ENCODE data around the gene ALG11.

Gene ALG11

GRCh38 chr13:51997186-51997585, 15.0 kb upstream of the ALG11 start:
- in situ Hi-C loops (cut with MboI; ENCODE audit: low sequenced_read_pairs), result no loop called here

- in situ Hi-C loops (cut with MboI; ENCODE audit: low sequenced_read_pairs), result no loop called here
Observed at GRCh38 chr13:51997641-51998330, 14.4 kb upstream of the ALG11 start.

GRCh38 chr13:51998723-51999509, 13.3 kb upstream of the ALG11 start:
- in situ Hi-C loops (cut with MboI; ENCODE audit: low sequenced_read_pairs), result no loop called here

- in situ Hi-C loops (cut with MboI; ENCODE audit: low sequenced_read_pairs), result no loop called here
Observed at GRCh38 chr13:51999510-51999911, 12.7 kb upstream of the ALG11 start.

GRCh38 chr13:51999921-52000320, 12.3 kb upstream of the ALG11 start:
- in situ Hi-C loops (cut with MboI; ENCODE audit: low sequenced_read_pairs), result loop anchor here (25.0 kb wide), 1 partner anchor 212 kb away; no protein-coding TSS in a partner anchor

- in situ Hi-C loops (cut with MboI; ENCODE audit: low sequenced_read_pairs), result loop anchor here (25.0 kb wide), 1 partner anchor 211 kb away; no protein-coding TSS in a partner anchor
Observed at GRCh38 chr13:52001120-52001731, 11.0 kb upstream of the ALG11 start.

- in situ Hi-C loops (cut with MboI; ENCODE audit: low sequenced_read_pairs), result loop anchor here (25.0 kb wide), 1 partner anchor 210 kb away; no protein-coding TSS in a partner anchor
Observed at GRCh38 chr13:52002361-52002760, 9.8 kb upstream of the ALG11 start.

GRCh38 chr13:52003541-52003940, 8.7 kb upstream of the ALG11 start:
- in situ Hi-C loops (cut with MboI; ENCODE audit: low sequenced_read_pairs), result loop anchor here (25.0 kb wide), 1 partner anchor 209 kb away; no protein-coding TSS in a partner anchor

- in situ Hi-C loops (cut with MboI; ENCODE audit: low sequenced_read_pairs), result loop anchor here (25.0 kb wide), 1 partner anchor 208 kb away; no protein-coding TSS in a partner anchor
Observed at GRCh38 chr13:52004511-52005170, 7.6 kb upstream of the ALG11 start.

- in situ Hi-C loops (cut with MboI; ENCODE audit: low sequenced_read_pairs), result loop anchor here (25.0 kb wide), 1 partner anchor 206 kb away; no protein-coding TSS in a partner anchor
Observed at GRCh38 chr13:52005841-52006522, 6.2 kb upstream of the ALG11 start.

GRCh38 chr13:52006523-52007245, 5.5 kb upstream of the ALG11 start:
- in situ Hi-C loops (cut with MboI; ENCODE audit: low sequenced_read_pairs), result loop anchor here (25.0 kb wide), 1 partner anchor 206 kb away; no protein-coding TSS in a partner anchor

- in situ Hi-C loops (cut with MboI; ENCODE audit: low sequenced_read_pairs), result loop anchor here (25.0 kb wide), 1 partner anchor 202 kb away; no protein-coding TSS in a partner anchor
Observed at GRCh38 chr13:52009946-52010345, 2.3 kb upstream of the ALG11 start.

- in situ Hi-C loops (cut with MboI; ENCODE audit: low sequenced_read_pairs), result loop anchor here (25.0 kb wide), 1 partner anchor 201 kb away; no protein-coding TSS in a partner anchor
Observed at GRCh38 chr13:52010890-52011631, 1.1 kb upstream of the ALG11 start, which contains the start of gene ATP7B. Gene ATP7B (minus strand): TSS chr13:52011450. CDS start chr13:52011337, 113 bp downstream.

GRCh38 chr13:52012512-52012836, 276 bp downstream of the ALG11 start:
- in situ Hi-C loops (cut with MboI; ENCODE audit: low sequenced_read_pairs), result loop anchor here (25.0 kb wide), 1 partner anchor 200 kb away; no protein-coding TSS in a partner anchor

GRCh38 chr13:52016296-52016695, 4.1 kb downstream of the ALG11 start:
- in situ Hi-C loops (cut with MboI; ENCODE audit: low sequenced_read_pairs), result loop anchor here (25.0 kb wide), 1 partner anchor 196 kb away; no protein-coding TSS in a partner anchor

GRCh38 chr13:52020191-52020590, 8.0 kb downstream of the ALG11 start:
- in situ Hi-C loops (cut with MboI; ENCODE audit: low sequenced_read_pairs), result loop anchor here (25.0 kb wide), 1 partner anchor 192 kb away; no protein-coding TSS in a partner anchor

GRCh38 chr13:52022356-52022755, 10.2 kb downstream of the ALG11 start:
- in situ Hi-C loops (cut with MboI; ENCODE audit: low sequenced_read_pairs), result loop anchor here (25.0 kb wide), 1 partner anchor 190 kb away; no protein-coding TSS in a partner anchor

GRCh38 chr13:52024481-52024880, 12.3 kb downstream of the ALG11 start, which contains the start of gene UTP14C:
Gene UTP14C (plus strand): TSS chr13:52024691. CDS start chr13:52028805, 4,114 bp downstream.
- in situ Hi-C loops (cut with MboI; ENCODE audit: low sequenced_read_pairs), result loop anchor here (25.0 kb wide), 1 partner anchor 188 kb away; no protein-coding TSS in a partner anchor
